Prostate gland (tissue), 2 donors: Measurements from ENCODE around the gene ADAMTS12.

ENCODE experiments used
- CTCF ChIP-seq, 4 experiments: fragments of 200-600 bp in 2 of 4; fragments of 450-650 bp in 2 of 4; sonication (generic) in 2 of 4; IDR thresholded peaks; 1 replicate in 3 of 4; 2 replicates in 1 of 4; pipeline ENCODE4 v1.5.1; 2016 to 2019; ENCODE audit warnings: antibody characterized with exemption in 4 of 4, mild to moderate bottlenecking in 2 of 4, moderate library complexity in 2 of 4
- POLR2A ChIP-seq: fragments of 450-650 bp; IDR thresholded peaks from one replicate; pipeline ENCODE4 v1.6.1; 2016; ENCODE audit warnings: antibody characterized with exemption, mild to moderate bottlenecking
- POLR2AphosphoS5 ChIP-seq: sonication (generic); formaldehyde crosslinking; IDR thresholded peaks from one replicate; pipeline ENCODE4 v1.6.1; 2017; ENCODE audit warnings: antibody characterized with exemption

- TF ChIP-seq POLR2AphosphoS5 = no peak
- TF ChIP-seq CTCF (IDR thresholded peaks at IDR 0.05) = no peak
- TF ChIP-seq POLR2A = no peak
Measured at GRCh38 chr5:33635582-33635981, 256.2 kb downstream of the ADAMTS12 start.
